Measurements from ENCODE around the gene IGLL1. TPM values are rescaled to one million over a fixed set of nuclear protein-coding genes. Genes with fewer than 3 reads are reported as not detected.
"Not testable (repeated sequence)": the region's sequence is repeated elsewhere in the genome, so short reads cannot be mapped to it uniquely, and the experiment has no call there.

Gene IGLL1
- total RNA-seq, 1 donor = not detected

- H3K36me3 ChIP-seq (ENCODE audit: insufficient read depth, low read length) = no peaks in the 10 kb centered on the region
- no peaks in the 10 kb centered on the region for H4K20me1 ChIP-seq (ENCODE audit: insufficient read depth, low read length)
- H3K4me2 ChIP-seq (ENCODE audit: insufficient read depth, low read length) = no peak overlapping the region
- H3K9me3 ChIP-seq (ENCODE audit: low read depth, low read length) = peaks cover 3% of the 10 kb centered on the region
- no peak overlapping the region for H3K27ac ChIP-seq (ENCODE audit: low read depth, low read length)
- no peak overlapping the region for H3K4me3 ChIP-seq (ENCODE audit: insufficient read depth, low read length)
- DNase-seq (ENCODE audit: insufficient read length, low spot score, missing footprints) = no peak
- peaks cover 2% of the 10 kb centered on the region for H3K27me3 ChIP-seq (ENCODE audit: insufficient read depth, low read length)
- no peaks in the 10 kb centered on the region for H3K4me1 ChIP-seq (ENCODE audit: insufficient read depth, low read length)
- TF ChIP-seq, protein P1, sequence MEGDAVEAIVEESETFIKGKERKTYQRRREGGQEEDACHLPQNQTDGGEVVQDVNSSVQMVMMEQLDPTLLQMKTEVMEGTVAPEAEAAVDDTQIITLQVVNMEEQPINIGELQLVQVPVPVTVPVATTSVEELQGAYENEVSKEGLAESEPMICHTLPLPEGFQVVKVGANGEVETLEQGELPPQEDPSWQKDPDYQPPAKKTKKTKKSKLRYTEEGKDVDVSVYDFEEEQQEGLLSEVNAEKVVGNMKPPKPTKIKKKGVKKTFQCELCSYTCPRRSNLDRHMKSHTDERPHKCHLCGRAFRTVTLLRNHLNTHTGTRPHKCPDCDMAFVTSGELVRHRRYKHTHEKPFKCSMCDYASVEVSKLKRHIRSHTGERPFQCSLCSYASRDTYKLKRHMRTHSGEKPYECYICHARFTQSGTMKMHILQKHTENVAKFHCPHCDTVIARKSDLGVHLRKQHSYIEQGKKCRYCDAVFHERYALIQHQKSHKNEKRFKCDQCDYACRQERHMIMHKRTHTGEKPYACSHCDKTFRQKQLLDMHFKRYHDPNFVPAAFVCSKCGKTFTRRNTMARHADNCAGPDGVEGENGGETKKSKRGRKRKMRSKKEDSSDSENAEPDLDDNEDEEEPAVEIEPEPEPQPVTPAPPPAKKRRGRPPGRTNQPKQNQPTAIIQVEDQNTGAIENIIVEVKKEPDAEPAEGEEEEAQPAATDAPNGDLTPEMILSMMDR (IDR thresholded peaks at IDR 0.05; ENCODE audit: extremely low read depth, low read depth, low read length) = no peak
- no peaks in the 10 kb centered on the region for H3K79me2 ChIP-seq (ENCODE audit: insufficient read depth, low read length)
- H2AFZ ChIP-seq (ENCODE audit: low read length) = no peak overlapping the region
Measured at GRCh38 chr22:23550049-23550650, 29.9 kb downstream of the IGLL1 start.

DNA sequence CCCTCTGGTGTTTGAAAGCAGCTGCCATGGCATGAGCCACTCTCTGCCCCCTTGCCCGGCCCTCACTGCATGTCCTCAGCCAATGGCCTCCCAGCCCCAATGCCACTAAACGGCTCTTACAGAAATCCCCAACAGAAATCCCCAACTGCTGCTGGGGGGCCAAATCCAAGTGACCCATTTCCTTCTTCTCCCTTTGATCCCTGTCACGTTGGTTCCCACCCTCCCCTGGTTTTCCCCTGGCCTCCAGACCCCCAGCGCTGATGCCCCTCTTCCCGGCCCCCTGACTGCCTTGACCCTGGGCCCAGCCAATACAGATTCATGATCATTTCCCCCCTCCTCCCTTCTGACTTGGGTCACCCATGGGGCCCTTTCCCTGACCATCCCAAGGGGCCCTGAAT lies 30.9 kb downstream of the IGLL1 start:
- DNase-seq (ENCODE audit: insufficient read length, low spot score, missing footprints) = no peak
- H3K9me3 ChIP-seq (ENCODE audit: low read depth, low read length) = peaks cover 3% of the 10 kb centered on the region
- no peak overlapping the region for H3K4me3 ChIP-seq (ENCODE audit: insufficient read depth, low read length)
- no peaks in the 10 kb centered on the region for H3K36me3 ChIP-seq (ENCODE audit: insufficient read depth, low read length)
- no peaks in the 10 kb centered on the region for H4K20me1 ChIP-seq (ENCODE audit: insufficient read depth, low read length)
- no peak overlapping the region for H3K27ac ChIP-seq (ENCODE audit: low read depth, low read length)
- no peaks in the 10 kb centered on the region for H3K4me1 ChIP-seq (ENCODE audit: insufficient read depth, low read length)
- H2AFZ ChIP-seq (ENCODE audit: low read length) = no peak overlapping the region
- no peak overlapping the region for H3K4me2 ChIP-seq (ENCODE audit: insufficient read depth, low read length)
- no peaks in the 10 kb centered on the region for H3K79me2 ChIP-seq (ENCODE audit: insufficient read depth, low read length)
- H3K27me3 ChIP-seq (ENCODE audit: insufficient read depth, low read length) = peaks cover 2% of the 10 kb centered on the region
- TF ChIP-seq, protein P1 (IDR thresholded peaks at IDR 0.05; ENCODE audit: extremely low read depth, low read depth, low read length) = no peak

- Histone ChIP-seq H3K79me2 (ENCODE audit: insufficient read depth, low read length) (no peaks in the 10 kb centered on the region), H3K27ac (ENCODE audit: low read depth, low read length) (no peak overlapping the region), H3K4me3 (ENCODE audit: insufficient read depth, low read length) (no peak overlapping the region), H3K4me2 (ENCODE audit: insufficient read depth, low read length) (no peak overlapping the region), H2AFZ (ENCODE audit: low read length) (no peak overlapping the region), H4K20me1 (ENCODE audit: insufficient read depth, low read length) (no peaks in the 10 kb centered on the region), H3K9me3 (ENCODE audit: low read depth, low read length) (peaks cover 3% of the 10 kb centered on the region), H3K36me3 (ENCODE audit: insufficient read depth, low read length) (no peaks in the 10 kb centered on the region), H3K4me1 (ENCODE audit: insufficient read depth, low read length) (no peaks in the 10 kb centered on the region), H3K27me3 (ENCODE audit: insufficient read depth, low read length) (peaks cover 2% of the 10 kb centered on the region)
- DNase-seq (ENCODE audit: insufficient read length, low spot score, missing footprints) = no peak
- TF ChIP-seq, protein P1 (IDR thresholded peaks at IDR 0.05; ENCODE audit: extremely low read depth, low read depth, low read length) = no peak
Measured at GRCh38 chr22:23548501-23549197, 31.4 kb downstream of the IGLL1 start.

DNA sequence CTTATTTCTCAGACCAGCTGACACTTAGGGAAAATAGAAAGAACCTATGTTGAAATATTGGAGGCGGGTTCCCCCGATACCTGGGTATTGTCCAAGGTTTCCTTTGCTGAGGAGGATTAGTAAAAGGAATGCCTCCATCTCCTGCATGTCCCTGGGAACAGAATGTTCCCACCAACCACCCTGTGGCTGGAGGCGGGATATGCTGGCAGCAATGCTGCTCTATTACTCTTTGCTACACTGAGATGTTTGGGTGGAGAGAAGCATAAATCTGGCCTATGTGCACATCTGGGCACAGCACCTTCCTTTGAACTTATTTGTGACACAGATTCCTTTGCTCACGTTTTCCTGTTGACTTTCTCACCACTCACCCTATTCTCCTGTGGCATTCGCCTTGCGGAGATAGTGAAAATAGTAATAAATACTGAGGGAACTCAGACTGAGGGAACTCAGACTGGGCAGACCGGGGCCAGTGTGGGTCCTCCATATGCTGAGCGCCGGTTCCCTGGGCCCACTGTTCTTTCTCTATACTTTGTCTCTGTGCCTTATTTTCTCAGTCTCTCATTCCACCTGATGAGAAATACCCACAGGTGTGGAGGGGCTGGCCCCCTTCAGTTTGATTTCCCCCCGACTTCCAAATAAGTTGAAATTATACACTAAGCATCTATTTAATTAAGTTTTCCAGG lies 32.1 kb downstream of the IGLL1 start:
- Histone ChIP-seq H3K9me3 (ENCODE audit: low read depth, low read length) (peaks cover 3% of the 10 kb centered on the region), H3K79me2 (ENCODE audit: insufficient read depth, low read length) (no peaks in the 10 kb centered on the region), H3K27me3 (ENCODE audit: insufficient read depth, low read length) (peaks cover 2% of the 10 kb centered on the region), H3K4me1 (ENCODE audit: insufficient read depth, low read length) (no peaks in the 10 kb centered on the region), H3K4me2 (ENCODE audit: insufficient read depth, low read length) (no peak overlapping the region), H3K4me3 (ENCODE audit: insufficient read depth, low read length) (no peak overlapping the region), H3K27ac (ENCODE audit: low read depth, low read length) (no peak overlapping the region), H3K36me3 (ENCODE audit: insufficient read depth, low read length) (no peaks in the 10 kb centered on the region), H2AFZ (ENCODE audit: low read length) (no peak overlapping the region), H4K20me1 (ENCODE audit: insufficient read depth, low read length) (no peaks in the 10 kb centered on the region)
- TF ChIP-seq, protein P1 (IDR thresholded peaks at IDR 0.05; ENCODE audit: extremely low read depth, low read depth, low read length) = no peak
- DNase-seq (ENCODE audit: insufficient read length, low spot score, missing footprints) = no peak

GRCh38 chr22:23547382-23547781 lies 32.7 kb downstream of the IGLL1 start:
- not testable (repeated sequence) for H3K9me3 ChIP-seq (ENCODE audit: low read depth, low read length); H3K36me3 ChIP-seq (ENCODE audit: insufficient read depth, low read length); DNase-seq (ENCODE audit: insufficient read length, low spot score, missing footprints); H3K4me2 ChIP-seq (ENCODE audit: insufficient read depth, low read length); H3K27me3 ChIP-seq (ENCODE audit: insufficient read depth, low read length); H2AFZ ChIP-seq (ENCODE audit: low read length); H3K4me3 ChIP-seq (ENCODE audit: insufficient read depth, low read length); H3K79me2 ChIP-seq (ENCODE audit: insufficient read depth, low read length); H3K27ac ChIP-seq (ENCODE audit: low read depth, low read length); H3K4me1 ChIP-seq (ENCODE audit: insufficient read depth, low read length); H4K20me1 ChIP-seq (ENCODE audit: insufficient read depth, low read length)
